Stimulated activated CD8-positive, alpha-beta memory T cell treated with anti-CD3 and anti-CD28 coated beads, Interleukin-15, amount 100 ng/mL, for 48 hours (primary cell): ENCODE data around the gene CEP41.

Experiments
- DNase-seq, 2 donors: peaks; one replicate each; pipeline ENCODE4 v3.0.0-alpha.2; 2020; ENCODE audit warnings: low read depth in 2 of 2

CEP41 gene

GRCh38 chr7:130350945-130351790 is 89.6 kb downstream of the CEP41 start:
- DNase-seq: no peak

GRCh38 chr7:130349911-130350782 is 90.7 kb downstream of the CEP41 start:
- no peak for DNase-seq

- no peak for DNase-seq
These were observed 93.9 kb downstream of the CEP41 start for GRCh38 chr7:130346941-130347340.

GRCh38 chr7:130346177-130346905 is 94.5 kb downstream of the CEP41 start:
- no peak for DNase-seq

- no peak for DNase-seq
These were observed 95.1 kb downstream of the CEP41 start for GRCh38 chr7:130345725-130346124.

- no peak for DNase-seq
These were observed 95.7 kb downstream of the CEP41 start for GRCh38 chr7:130345136-130345535.

GRCh38 chr7:130344271-130344866 is 96.4 kb downstream of the CEP41 start, which contains the start of gene CPA5:
CPA5 (plus strand) TSS chr7:130344816; CDS start chr7:130346486, 1,670 bp downstream.
- no peak for DNase-seq
